MM.1S (cell line): Measurements from ENCODE around the gene COL27A1.

Source experiments
- DNase-seq: peaks from one replicate; pipeline ENCODE4 v3.0.0-alpha.2; 2015
- H2AFZ ChIP-seq: fragments of 300-600 bp; sonication (generic); 2 replicates; pipeline ENCODE4 v1.6.0; 2016; ENCODE audit warnings: antibody characterized with exemption, low read length
- H3F3A ChIP-seq: fragments of 300-600 bp; sonication (generic); 2 replicates; pipeline ENCODE4 v1.6.1; 2016; ENCODE audit warnings: mild to moderate bottlenecking, antibody characterized with exemption, low read length, moderate library complexity, mixed read lengths; ENCODE audit not compliant: insufficient read depth
- H3K27ac ChIP-seq: fragments of 300-600 bp; sonication (generic); 2 replicates; pipeline ENCODE4 v1.5.1; 2016; ENCODE audit warnings: mild to moderate bottlenecking, low read length
- H3K27me3 ChIP-seq: fragments of 300-600 bp; sonication (generic); replicated peaks from 2 replicates; pipeline ENCODE4 v1.6.0; 2016; ENCODE audit warnings: low read length; ENCODE audit not compliant: insufficient read depth
- H3K36me3 ChIP-seq: fragments of 300-600 bp; sonication (generic); replicated peaks from 2 replicates; pipeline ENCODE4 v1.6.1; 2016; ENCODE audit warnings: mild to moderate bottlenecking, low read length, mixed read lengths; ENCODE audit not compliant: insufficient read depth
- H3K4me1 ChIP-seq: fragments of 300-600 bp; sonication (generic); 2 replicates; pipeline ENCODE4 v1.6.1; 2016; ENCODE audit warnings: low read length, mixed read lengths
- H3K4me2 ChIP-seq: fragments of 300-600 bp; sonication (generic); 2 replicates; pipeline ENCODE4 v1.6.0; 2016; ENCODE audit warnings: low read depth, low read length
- H3K4me3 ChIP-seq: fragments of 300-600 bp; sonication (generic); 2 replicates; pipeline ENCODE4 v1.5.1; 2016; ENCODE audit warnings: low read length, mixed read lengths
- H3K79me2 ChIP-seq: fragments of 300-600 bp; sonication (generic); 2 replicates; pipeline ENCODE4 v1.6.1; 2016; ENCODE audit warnings: mixed run types, low read length, mixed read lengths
- H3K9ac ChIP-seq: fragments of 300-600 bp; sonication (generic); 2 replicates; pipeline ENCODE4 v1.6.1; 2016; ENCODE audit warnings: low read length, mixed read lengths
- H3K9me2 ChIP-seq: fragments of 300-600 bp; sonication (generic); replicated peaks from 2 replicates; pipeline ENCODE4 v1.6.1; 2016; ENCODE audit warnings: mild to moderate bottlenecking, low read length, mixed read lengths; ENCODE audit not compliant: insufficient read depth
- H3K9me3 ChIP-seq: fragments of 300-600 bp; sonication (generic); replicated peaks from 2 replicates; pipeline ENCODE4 v1.6.1; 2016; ENCODE audit warnings: mild to moderate bottlenecking, low read length, mixed read lengths; ENCODE audit not compliant: insufficient read depth
- H4K20me1 ChIP-seq: fragments of 300-600 bp; sonication (generic); 2 replicates; pipeline ENCODE4 v1.6.1; 2016; ENCODE audit warnings: mild to moderate bottlenecking, low read length, moderate library complexity, mixed read lengths; ENCODE audit not compliant: insufficient read depth
- EZH2 ChIP-seq: fragments of 300-600 bp; sonication (generic); optimal IDR thresholded peaks from 2 replicates; pipeline ENCODE3; 2017; ENCODE audit warnings: low read depth, mild to moderate bottlenecking, antibody characterized with exemption, low read length, mixed read lengths
- EZH2phosphoT487 ChIP-seq: fragments of 300-600 bp; sonication (generic); IDR thresholded peaks from 2 replicates; pipeline ENCODE4 v1.6.1; 2018; ENCODE audit warnings: antibody characterized with exemption, low read length
- TF ChIP-seq, protein P1 (sequence below): fragments of 300-600 bp; sonication (generic); IDR thresholded peaks from 2 replicates; pipeline ENCODE4 v1.5.1; 2016; ENCODE audit warnings: antibody characterized with exemption, low read length, mixed read lengths

Gene COL27A1

DNA sequence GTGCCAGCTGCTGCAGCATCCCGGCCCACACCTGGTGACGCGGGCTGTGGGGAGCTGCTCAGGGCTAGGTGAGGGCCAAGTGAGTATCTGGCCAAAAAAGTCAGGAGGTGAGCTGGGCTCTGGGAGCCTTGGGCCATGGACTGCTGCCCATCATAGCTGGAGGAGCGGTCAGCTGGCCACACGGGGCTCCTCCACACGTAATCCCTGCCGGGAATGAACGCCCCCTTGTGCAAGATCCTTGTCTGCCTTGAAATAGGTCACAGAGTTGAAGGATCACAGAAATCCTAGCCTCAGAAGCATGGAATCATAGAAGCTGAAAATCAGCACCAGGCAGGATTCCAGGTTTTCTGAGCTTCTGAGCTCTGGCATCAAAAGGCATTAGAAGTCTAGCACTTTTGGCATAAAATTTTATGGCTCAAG lies 16.8 kb upstream of the COL27A1 start:
- no peak overlapping the region for H3K4me2 ChIP-seq
- TF ChIP-seq EZH2 (no peak), EZH2phosphoT487 (no peak)
- TF ChIP-seq, protein P1, sequence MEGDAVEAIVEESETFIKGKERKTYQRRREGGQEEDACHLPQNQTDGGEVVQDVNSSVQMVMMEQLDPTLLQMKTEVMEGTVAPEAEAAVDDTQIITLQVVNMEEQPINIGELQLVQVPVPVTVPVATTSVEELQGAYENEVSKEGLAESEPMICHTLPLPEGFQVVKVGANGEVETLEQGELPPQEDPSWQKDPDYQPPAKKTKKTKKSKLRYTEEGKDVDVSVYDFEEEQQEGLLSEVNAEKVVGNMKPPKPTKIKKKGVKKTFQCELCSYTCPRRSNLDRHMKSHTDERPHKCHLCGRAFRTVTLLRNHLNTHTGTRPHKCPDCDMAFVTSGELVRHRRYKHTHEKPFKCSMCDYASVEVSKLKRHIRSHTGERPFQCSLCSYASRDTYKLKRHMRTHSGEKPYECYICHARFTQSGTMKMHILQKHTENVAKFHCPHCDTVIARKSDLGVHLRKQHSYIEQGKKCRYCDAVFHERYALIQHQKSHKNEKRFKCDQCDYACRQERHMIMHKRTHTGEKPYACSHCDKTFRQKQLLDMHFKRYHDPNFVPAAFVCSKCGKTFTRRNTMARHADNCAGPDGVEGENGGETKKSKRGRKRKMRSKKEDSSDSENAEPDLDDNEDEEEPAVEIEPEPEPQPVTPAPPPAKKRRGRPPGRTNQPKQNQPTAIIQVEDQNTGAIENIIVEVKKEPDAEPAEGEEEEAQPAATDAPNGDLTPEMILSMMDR = no peak
- H3K9me3 ChIP-seq = no peaks in the 10 kb centered on the region
- no peak overlapping the region for H3K27ac ChIP-seq
- no peaks in the 10 kb centered on the region for H4K20me1 ChIP-seq
- no peak for DNase-seq
- H3K4me3 ChIP-seq = no peak overlapping the region
- H3K36me3 ChIP-seq = no peaks in the 10 kb centered on the region
- no peak overlapping the region for H2AFZ ChIP-seq
- no peaks in the 10 kb centered on the region for H3F3A ChIP-seq
- peaks cover 31% of the 10 kb centered on the region for H3K27me3 ChIP-seq
- no peaks in the 10 kb centered on the region for H3K4me1 ChIP-seq
- H3K9ac ChIP-seq = no peak overlapping the region
- no peaks in the 10 kb centered on the region for H3K9me2 ChIP-seq
- no peaks in the 10 kb centered on the region for H3K79me2 ChIP-seq

DNA sequence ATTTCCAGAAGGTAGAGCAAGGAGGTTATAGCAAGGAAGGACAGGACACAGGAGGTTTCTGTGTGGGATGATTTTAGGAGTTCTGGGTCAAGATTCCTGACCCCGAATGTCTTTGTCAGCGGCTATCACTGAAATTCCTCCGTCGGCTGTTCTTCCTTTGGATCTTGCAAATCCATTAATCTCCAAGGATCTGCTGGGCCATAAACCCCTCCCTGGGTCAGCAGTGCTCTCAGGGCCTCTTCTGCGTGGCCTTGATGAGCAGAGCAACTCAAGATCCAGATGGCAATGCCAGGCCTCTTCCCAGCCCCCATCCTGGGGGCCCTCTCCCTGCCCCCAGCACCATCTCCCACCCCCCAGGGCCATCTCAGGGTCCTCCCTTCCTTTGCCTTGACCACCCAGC lies 16.3 kb upstream of the COL27A1 start:
- no peaks in the 10 kb centered on the region for H3K9me2 ChIP-seq
- H3K4me1 ChIP-seq = no peaks in the 10 kb centered on the region
- H3K4me2 ChIP-seq = no peak overlapping the region
- no peak overlapping the region for H2AFZ ChIP-seq
- H3K36me3 ChIP-seq = no peaks in the 10 kb centered on the region
- H3K9me3 ChIP-seq = no peaks in the 10 kb centered on the region
- no peaks in the 10 kb centered on the region for H3K79me2 ChIP-seq
- no peaks in the 10 kb centered on the region for H3F3A ChIP-seq
- TF ChIP-seq EZH2 (no peak), EZH2phosphoT487 (no peak)
- TF ChIP-seq, protein P1 = no peak
- no peak for DNase-seq
- no peak overlapping the region for H3K27ac ChIP-seq
- H3K27me3 ChIP-seq = peaks cover 31% of the 10 kb centered on the region
- no peak overlapping the region for H3K4me3 ChIP-seq
- no peak overlapping the region for H3K9ac ChIP-seq
- H4K20me1 ChIP-seq = no peaks in the 10 kb centered on the region

DNA sequence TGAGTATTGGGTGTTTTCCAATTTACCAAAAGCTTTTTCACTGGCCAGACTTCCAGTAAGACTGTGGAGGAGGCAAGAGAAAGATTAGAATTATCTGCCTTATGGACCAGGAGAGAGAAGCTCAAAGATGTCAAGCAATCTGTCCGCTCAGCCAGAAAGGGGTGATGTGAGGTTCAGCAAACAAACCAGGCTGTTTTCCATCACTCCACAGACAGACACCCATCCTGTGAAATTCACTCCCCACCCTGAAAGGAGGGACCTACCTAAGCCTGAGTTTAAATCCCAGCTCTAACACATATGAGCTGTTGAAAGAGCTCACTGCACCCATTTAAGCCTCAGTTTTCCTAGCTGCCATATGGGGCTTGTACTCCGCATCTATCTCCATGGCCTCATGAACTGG lies 14.9 kb upstream of the COL27A1 start:
- H3F3A ChIP-seq = no peaks in the 10 kb centered on the region
- no peaks in the 10 kb centered on the region for H3K79me2 ChIP-seq
- no peak for DNase-seq
- no peak overlapping the region for H3K9ac ChIP-seq
- no peaks in the 10 kb centered on the region for H3K4me1 ChIP-seq
- H3K9me2 ChIP-seq = no peaks in the 10 kb centered on the region
- H3K4me3 ChIP-seq = no peak overlapping the region
- H3K27ac ChIP-seq = no peak overlapping the region
- H3K27me3 ChIP-seq = peaks cover 31% of the 10 kb centered on the region
- no peak for TF ChIP-seq EZH2
- no peak for TF ChIP-seq EZH2phosphoT487
- TF ChIP-seq, protein P1 = no peak
- no peaks in the 10 kb centered on the region for H3K36me3 ChIP-seq
- H2AFZ ChIP-seq = no peak overlapping the region
- no peaks in the 10 kb centered on the region for H4K20me1 ChIP-seq
- H3K4me2 ChIP-seq = no peak overlapping the region
- no peaks in the 10 kb centered on the region for H3K9me3 ChIP-seq
